Loucy (cell line): ENCODE data around the gene PCBP3.

Experiments
- EZH2phosphoT487 ChIP-seq: fragments of 200-600 bp; IDR thresholded peaks from 2 replicates; pipeline ENCODE4 v1.6.1; 2018; ENCODE audit warnings: antibody characterized with exemption, mild to moderate bottlenecking, moderate library complexity, borderline replicate concordance
- TF ChIP-seq, protein P1 (sequence below): fragments of 200-600 bp; sonication (generic); conservative IDR thresholded peaks from 2 replicates; pipeline ENCODE4 v1.5.1; 2014; ENCODE audit warnings: mild to moderate bottlenecking, antibody characterized with exemption, low read length

DNA sequence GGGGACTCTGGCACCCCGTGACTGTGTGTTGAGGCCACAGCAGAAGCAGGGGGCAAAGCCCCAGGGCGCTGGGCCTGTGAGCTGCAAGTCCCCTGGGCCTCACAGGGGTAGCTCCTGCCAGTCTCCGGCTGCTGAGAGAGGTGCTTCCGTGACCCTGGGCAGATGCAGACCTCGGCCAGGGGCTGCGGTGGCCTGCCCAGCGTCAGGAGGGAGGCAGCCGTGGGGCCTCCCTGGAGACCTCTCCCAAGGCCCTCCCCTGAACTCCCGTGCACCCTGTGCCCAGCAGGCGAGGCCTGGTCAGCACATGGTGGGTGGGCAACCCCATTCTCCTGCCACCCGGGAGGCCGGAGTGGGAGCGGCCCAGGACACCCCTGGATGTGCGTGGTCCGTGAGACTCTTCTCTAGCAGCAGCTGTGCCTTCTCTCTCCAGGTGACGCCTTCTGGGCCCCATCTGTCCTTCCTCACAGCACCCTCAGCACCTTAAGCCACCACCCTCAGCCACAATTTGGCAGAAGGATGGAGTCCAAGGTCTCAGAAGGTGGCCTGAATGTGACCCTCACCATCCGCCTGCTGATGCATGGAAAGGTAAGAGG is 252.3 kb downstream of the PCBP3 start:
- TF ChIP-seq, protein P1, sequence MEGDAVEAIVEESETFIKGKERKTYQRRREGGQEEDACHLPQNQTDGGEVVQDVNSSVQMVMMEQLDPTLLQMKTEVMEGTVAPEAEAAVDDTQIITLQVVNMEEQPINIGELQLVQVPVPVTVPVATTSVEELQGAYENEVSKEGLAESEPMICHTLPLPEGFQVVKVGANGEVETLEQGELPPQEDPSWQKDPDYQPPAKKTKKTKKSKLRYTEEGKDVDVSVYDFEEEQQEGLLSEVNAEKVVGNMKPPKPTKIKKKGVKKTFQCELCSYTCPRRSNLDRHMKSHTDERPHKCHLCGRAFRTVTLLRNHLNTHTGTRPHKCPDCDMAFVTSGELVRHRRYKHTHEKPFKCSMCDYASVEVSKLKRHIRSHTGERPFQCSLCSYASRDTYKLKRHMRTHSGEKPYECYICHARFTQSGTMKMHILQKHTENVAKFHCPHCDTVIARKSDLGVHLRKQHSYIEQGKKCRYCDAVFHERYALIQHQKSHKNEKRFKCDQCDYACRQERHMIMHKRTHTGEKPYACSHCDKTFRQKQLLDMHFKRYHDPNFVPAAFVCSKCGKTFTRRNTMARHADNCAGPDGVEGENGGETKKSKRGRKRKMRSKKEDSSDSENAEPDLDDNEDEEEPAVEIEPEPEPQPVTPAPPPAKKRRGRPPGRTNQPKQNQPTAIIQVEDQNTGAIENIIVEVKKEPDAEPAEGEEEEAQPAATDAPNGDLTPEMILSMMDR: no peak
- TF ChIP-seq EZH2phosphoT487: no peak
